Measurements from ENCODE around the gene NEK2. TPM values are rescaled to one million over a fixed set of nuclear protein-coding genes. Genes with fewer than 3 reads are reported as not detected.

The NEK2 gene
- total and polyA plus RNA-seq, 2 of the 13 experiments (the other 11 are each of a cell fraction or from before 2014, with no cell fraction given) = 10.9 to 40.8 TPM

- DNase-seq (ENCODE audit: low spot score) (no peak), FAIRE-seq (no peak), ATAC-seq (no peak)
- H3K79me2 ChIP-seq (ENCODE audit: insufficient read depth, low read length) = no peaks in the 10 kb centered on the region
- H3K4me2 ChIP-seq (ENCODE audit: low read depth, low read length) = peak overlapping the region; percentile 40
- H3K9me3 ChIP-seq (ENCODE audit: low read length) = no peaks in the 10 kb centered on the region
- H3K27ac ChIP-seq (ENCODE audit: extremely low read length, insufficient read depth, low read length) = no peak overlapping the region
- no peaks in the 10 kb centered on the region for H3K36me3 ChIP-seq (replicated peaks in 1 of 2; ENCODE audit: control insufficient read depth in 1 of 2, insufficient read depth in 2 of 2, low read length in 2 of 2)
- peak overlapping the region in 1 of 3 experiments; percentile 11; a peak in 1 of 6 replicates for H3K4me3 ChIP-seq (replicated peaks in 1 of 3; ENCODE audit: insufficient read depth in 1 of 3, low read depth in 2 of 3, low read length in 3 of 3)
- H2AFZ ChIP-seq (ENCODE audit: low read length) = no peak overlapping the region
- H3K4me1 ChIP-seq (ENCODE audit: insufficient read depth, low read length) = peaks cover 15% of the 10 kb centered on the region
- H3K27me3 ChIP-seq (ENCODE audit: control insufficient read depth in 1 of 2, insufficient read depth in 2 of 2, low read length in 2 of 2) = no peaks in the 10 kb centered on the region; a peak in 2 of 5 replicates
- CTCF ChIA-PET (ENCODE audit: low intra/inter-chr PET ratio, low total read pairs) = no interaction called here
- H4K20me1 ChIP-seq (ENCODE audit: insufficient read depth, low read length) = no peaks in the 10 kb centered on the region
- POLR2A ChIA-PET = interaction anchor here (1.5 kb wide), 2 partner anchors 11 to 13 kb away, joined by 3 to 4 read pairs; no protein-coding TSS in a partner anchor
- H3K9ac ChIP-seq (ENCODE audit: insufficient read depth, low read depth, low read length) = no peak overlapping the region
- intact Hi-C loops (cut with micrococcal nuclease; ENCODE audit: unreplicated experiment) = no loop called here
- WGBS (ENCODE audit: low lambda C conversion rate) = 34% methylated on average over 5 of the region's 6 CpGs
- no TSS peak for BruUV-seq (replicated peaks)
- in situ Hi-C loops (cut with HindIII; ENCODE audit: extremely low pct_ligation_motif_present, low pct_unique_long_range_greater_than_20kb) = no loop called here
- no peak for TF ChIP-seq SIN3B (IDR thresholded peaks at IDR 0.05; ENCODE audit: low read length)
- peak; percentile 48 for TF ChIP-seq FOXA3 (CRISPR knock-in tag; IDR thresholded peaks at IDR 0.05)
- TF ChIP-seq SNAPC5 (CRISPR knock-in tag; IDR thresholded peaks at IDR 0.05; ENCODE audit: borderline replicate concordance) = no peak
- TF ChIP-seq FOXA1 (IDR thresholded peaks at IDR 0.05) = no peak
- TF ChIP-seq FOXA1 (CRISPR knock-in tag; IDR thresholded peaks at IDR 0.05) = 0 out of 2 replicates have a peak, but pooled peaks have one; percentile 38
- TF ChIP-seq ZNF510 (CRISPR knock-in tag; IDR thresholded peaks at IDR 0.05; ENCODE audit: low read depth) = no peak
- TF ChIP-seq ZNF232 (CRISPR knock-in tag; IDR thresholded peaks at IDR 0.05; ENCODE audit: borderline replicate concordance) = no peak
- TF ChIP-seq ZFP36L2 (CRISPR knock-in tag; IDR thresholded peaks at IDR 0.05) = no peak
- no peak for TF ChIP-seq ZHX1 (CRISPR knock-in tag; IDR thresholded peaks at IDR 0.05; ENCODE audit: low read depth)
- TF ChIP-seq ZNF230 (CRISPR knock-in tag; IDR thresholded peaks at IDR 0.05) = no peak
- TF ChIP-seq ZNF138 (CRISPR knock-in tag; IDR thresholded peaks at IDR 0.05; ENCODE audit: low read depth) = no peak
- TF ChIP-seq ZBTB37 (CRISPR knock-in tag; IDR thresholded peaks at IDR 0.05) = 0 out of 2 replicates have a peak, but pooled peaks have one; percentile 24
- TF ChIP-seq THAP9 (CRISPR knock-in tag; IDR thresholded peaks at IDR 0.05; ENCODE audit: borderline replicate concordance) = no peak
- no peak for TF ChIP-seq SMAD3 (CRISPR knock-in tag; IDR thresholded peaks at IDR 0.05)
- no peak for TF ChIP-seq ZBTB1 (CRISPR knock-in tag; IDR thresholded peaks at IDR 0.05; ENCODE audit: borderline replicate concordance)
- TF ChIP-seq SMARCC2 (IDR thresholded peaks at IDR 0.05) = no peak
- no peak for TF ChIP-seq ZNF562 (CRISPR knock-in tag; IDR thresholded peaks at IDR 0.05; ENCODE audit: borderline replicate concordance)
- no peak for TF ChIP-seq PHF8 (CRISPR knock-in tag; IDR thresholded peaks at IDR 0.05)
- no peak for TF ChIP-seq HOXA3 (CRISPR knock-in tag; IDR thresholded peaks at IDR 0.05)
These were observed 35.3 kb upstream of the NEK2 start for GRCh38 chr1:211710566-211711314.

All from HepG2 (cell line).